PFSK-1 (cell line): ENCODE results near the gene KRT4.
A peak's percentile ranks its signal among the peaks of the same experiment; 100 is the strongest.

Experiments used
- FOXP2 ChIP-seq: optimal IDR thresholded peaks from 2 replicates; pipeline ENCODE3; 2011; ENCODE audit warnings: borderline replicate concordance, control low read depth, inconsistent platforms; ENCODE audit not compliant: insufficient read depth; ENCODE audit errors: extremely low read length, extremely low read depth
- POLR2AphosphoS5 ChIP-seq: IDR thresholded peaks from 2 replicates; pipeline ENCODE4 v1.6.1; 2012; ENCODE audit warnings: low read depth, mild to moderate bottlenecking, control low read depth, low read length, moderate library complexity
- REST ChIP-seq, 2 experiments: IDR thresholded peaks; 2 replicates each; pipeline versions ENCODE4 v1.6.1 to v1.8.0; 2011 to 2012; ENCODE audit warnings: low read depth in 2 of 2, low read length in 2 of 2, control low read depth in 1 of 2, inconsistent platforms in 1 of 2, mild to moderate bottlenecking in 1 of 2, moderate library complexity in 1 of 2; ENCODE audit not compliant: insufficient read depth in 1 of 2
- SIN3A ChIP-seq: IDR thresholded peaks from 2 replicates; pipeline ENCODE4 v1.6.1; 2012; ENCODE audit warnings: mild to moderate bottlenecking, low read length, moderate library complexity, borderline replicate concordance; ENCODE audit not compliant: insufficient read depth
- TAF1 ChIP-seq: IDR thresholded peaks from 2 replicates; pipeline ENCODE4 v1.6.1; 2012; ENCODE audit warnings: low read length, control low read depth, borderline replicate concordance; ENCODE audit not compliant: insufficient read depth

Gene KRT4

GRCh38 chr12:52836491-52837412 is 22.8 kb upstream of the KRT4 start:
- TF ChIP-seq POLR2AphosphoS5, result no peak
- no peak for TF ChIP-seq SIN3A
- no peak for TF ChIP-seq REST (IDR thresholded peaks at IDR 0.05; ENCODE audit: insufficient read depth in 1 of 2, low read depth in 2 of 2, low read length in 2 of 2)
- TF ChIP-seq TAF1, result no peak
- TF ChIP-seq FOXP2, result no peak

GRCh38 chr12:52836042-52836466 is 22.1 kb upstream of the KRT4 start:
- TF ChIP-seq SIN3A (no peak), REST (IDR thresholded peaks at IDR 0.05; ENCODE audit: insufficient read depth in 1 of 2, low read depth in 2 of 2, low read length in 2 of 2) (no peak), TAF1 (no peak), FOXP2 (peak; percentile 74), POLR2AphosphoS5 (no peak)

GRCh38 chr12:52835271-52836041 is 21.5 kb upstream of the KRT4 start:
- no peak for TF ChIP-seq FOXP2
- TF ChIP-seq POLR2AphosphoS5, result no peak
- no peak for TF ChIP-seq REST (IDR thresholded peaks at IDR 0.05; ENCODE audit: insufficient read depth in 1 of 2, low read depth in 2 of 2, low read length in 2 of 2)
- TF ChIP-seq TAF1, result no peak
- no peak for TF ChIP-seq SIN3A

GRCh38 chr12:52834727-52835001 is 20.7 kb upstream of the KRT4 start:
- TF ChIP-seq POLR2AphosphoS5, result no peak
- TF ChIP-seq SIN3A, result no peak
- no peak for TF ChIP-seq REST (IDR thresholded peaks at IDR 0.05; ENCODE audit: insufficient read depth in 1 of 2, low read depth in 2 of 2, low read length in 2 of 2)
- TF ChIP-seq FOXP2, result no peak
- no peak for TF ChIP-seq TAF1
